GM21423 (cell line): ENCODE results near the gene ZNF568.

Source experiments
- ATAC-seq: cut with Tn5 transposase; IDR thresholded peaks from one replicate; pipeline ENCODE4 v1.9.1; 2021; ENCODE audit warnings: mild to moderate bottlenecking, moderate library complexity; ENCODE audit not compliant: unreplicated experiment

The ZNF568 gene

DNA sequence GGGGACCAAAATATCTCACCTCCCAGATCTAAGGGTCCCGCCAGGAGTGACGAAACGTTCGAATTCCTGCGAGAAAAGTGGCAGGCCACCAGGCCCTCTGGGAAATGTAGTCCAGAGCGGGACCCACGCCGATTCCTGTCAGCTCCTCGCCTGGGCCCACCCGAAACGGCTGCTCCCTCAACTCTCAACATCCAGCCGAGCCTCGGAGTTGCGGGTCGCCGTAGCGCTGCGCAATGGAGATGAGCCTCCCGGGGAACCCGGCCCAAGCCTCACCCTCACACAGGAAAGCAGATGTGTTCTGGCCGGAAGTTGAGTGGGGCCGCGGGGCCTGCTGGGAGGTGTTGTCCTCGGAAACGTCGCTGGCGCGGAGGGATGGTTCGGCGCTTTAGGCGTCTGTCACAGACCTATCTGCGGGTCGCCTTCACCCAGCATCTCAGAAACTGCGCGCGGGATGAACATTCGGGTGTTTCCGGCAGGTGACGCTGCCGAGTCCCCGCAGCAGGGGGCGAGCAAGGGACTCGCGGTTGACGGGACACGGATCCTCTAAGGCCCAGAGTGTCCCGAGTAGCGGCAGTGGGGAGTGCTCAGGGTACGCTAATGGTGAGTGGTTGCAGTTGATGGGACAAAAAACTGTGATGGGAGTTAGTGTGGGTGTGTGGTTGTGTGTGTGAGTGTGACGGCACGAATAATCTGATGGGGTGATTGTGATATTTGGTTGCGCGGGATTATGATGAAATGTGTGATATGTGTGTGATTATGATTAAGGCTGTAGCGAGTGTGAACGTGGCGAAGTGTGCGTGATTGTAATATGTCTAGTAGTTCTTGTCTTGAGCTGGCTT, at the start of gene ZNF568, which contains the start of gene ZNF829:
ZNF568 (plus strand) TSS at position 341 of the 839 bp plus-strand sequence. CDS start 6,439 bp downstream, outside the sequence.
ZNF829 (minus strand) TSS at position 300 of the 839 bp plus-strand sequence. CDS start 1,124 bp downstream, outside the sequence.
- ATAC-seq = peak; percentile 89

DNA sequence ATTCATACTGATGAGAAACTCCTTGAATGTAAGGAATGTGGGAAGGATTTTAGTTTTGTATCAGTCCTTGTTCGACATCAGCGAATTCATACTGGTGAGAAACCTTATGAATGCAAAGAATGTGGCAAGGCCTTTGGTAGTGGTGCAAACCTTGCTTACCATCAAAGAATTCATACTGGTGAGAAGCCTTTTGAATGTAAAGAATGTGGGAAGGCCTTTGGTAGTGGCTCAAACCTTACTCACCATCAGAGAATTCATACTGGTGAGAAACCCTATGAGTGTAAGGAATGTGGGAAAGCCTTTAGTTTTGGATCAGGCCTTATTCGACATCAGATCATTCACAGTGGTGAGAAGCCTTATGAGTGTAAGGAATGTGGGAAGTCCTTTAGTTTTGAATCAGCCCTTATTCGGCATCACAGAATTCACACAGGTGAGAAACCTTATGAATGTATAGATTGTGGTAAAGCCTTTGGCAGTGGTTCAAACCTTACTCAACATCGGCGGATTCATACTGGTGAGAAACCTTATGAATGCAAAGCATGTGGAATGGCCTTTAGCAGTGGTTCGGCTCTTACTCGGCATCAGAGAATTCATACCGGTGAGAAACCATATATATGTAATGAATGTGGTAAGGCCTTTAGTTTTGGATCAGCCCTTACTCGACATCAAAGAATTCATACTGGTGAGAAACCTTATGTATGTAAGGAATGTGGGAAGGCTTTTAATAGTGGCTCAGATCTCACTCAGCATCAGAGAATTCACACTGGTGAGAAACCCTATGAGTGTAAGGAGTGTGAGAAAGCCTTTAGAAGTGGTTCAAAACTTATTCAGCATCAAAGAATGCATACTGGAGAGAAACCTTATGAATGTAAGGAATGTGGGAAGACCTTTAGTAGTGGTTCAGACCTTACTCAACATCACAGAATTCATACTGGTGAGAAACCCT, 38.9 kb upstream of the ZNF568 start:
- ATAC-seq = no peak

DNA sequence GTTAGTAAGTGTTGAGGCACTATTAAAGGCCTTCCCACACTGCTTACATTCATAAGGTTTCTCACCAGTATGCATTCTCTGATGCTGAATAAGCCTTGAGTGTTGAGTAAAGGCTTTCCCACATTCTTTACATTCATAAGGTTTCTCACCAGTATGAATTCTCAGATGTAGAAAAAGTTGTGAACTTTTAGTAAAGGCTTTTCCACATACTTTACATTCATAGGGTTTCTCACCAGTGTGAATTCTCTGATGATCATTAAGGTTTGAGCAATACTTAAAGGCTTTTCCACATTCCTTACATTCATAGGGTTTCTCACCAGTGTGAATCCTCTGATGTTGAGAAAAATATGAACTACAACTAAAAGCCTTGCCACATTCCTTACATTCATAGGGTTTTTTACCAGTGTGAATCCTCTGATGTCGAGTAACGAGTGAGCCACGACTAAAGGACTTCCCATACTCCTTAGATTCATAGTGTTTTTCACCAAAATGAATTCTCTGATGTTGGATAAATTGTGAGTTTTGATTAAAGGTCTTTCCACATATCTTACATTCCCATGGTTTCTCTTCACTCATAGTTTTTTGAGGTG, 24.3 kb upstream of the ZNF568 start:
- ATAC-seq = no peak

DNA sequence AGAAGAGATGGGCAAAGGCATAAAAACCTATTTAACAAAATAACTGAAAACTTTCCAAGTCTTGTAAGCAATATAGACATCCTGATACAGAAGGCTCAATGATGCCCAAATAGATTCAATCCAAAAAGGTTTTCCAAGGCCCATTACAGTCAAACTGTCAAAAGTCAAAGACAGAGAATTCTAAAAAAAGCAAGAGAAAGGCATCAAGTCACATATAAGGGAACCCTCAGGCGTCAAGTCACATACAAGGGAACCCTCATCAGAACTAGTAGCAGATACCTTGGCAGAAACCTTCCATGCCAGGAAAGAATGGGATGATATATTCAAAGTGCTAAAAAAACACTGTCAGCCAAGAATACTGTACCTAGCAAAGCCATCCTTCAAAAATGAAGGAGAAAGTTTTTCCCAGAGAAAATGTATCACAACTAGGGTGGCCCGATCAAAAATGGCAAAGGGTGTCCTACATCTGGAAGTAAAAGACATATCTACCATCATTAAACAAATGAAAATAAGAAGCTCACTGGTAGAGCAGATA, 21.2 kb upstream of the ZNF568 start:
- no peak for ATAC-seq

GRCh38 chr19:36898422-36898821, 17.7 kb upstream of the ZNF568 start:
- no peak for ATAC-seq

DNA sequence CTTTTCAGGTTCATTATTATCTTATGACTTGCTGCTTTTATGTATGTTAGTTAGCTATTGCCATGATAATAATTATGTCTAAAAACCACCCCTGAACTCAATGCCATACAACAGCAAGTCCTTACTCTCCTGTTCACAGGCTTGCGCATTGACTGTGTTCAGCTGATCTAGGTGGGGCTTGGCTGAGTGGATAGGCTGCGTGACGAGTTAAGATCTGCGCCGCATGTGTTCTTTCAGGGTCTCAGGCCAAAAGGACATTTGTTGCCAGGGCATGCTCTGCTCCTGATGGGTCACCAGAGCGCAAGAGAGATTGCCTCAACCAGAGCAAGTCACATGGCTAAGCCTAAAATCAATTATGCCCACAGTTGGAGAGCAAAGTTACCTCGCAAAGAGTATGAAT, 859 bp downstream of the ZNF568 start:
- ATAC-seq = no peak

DNA sequence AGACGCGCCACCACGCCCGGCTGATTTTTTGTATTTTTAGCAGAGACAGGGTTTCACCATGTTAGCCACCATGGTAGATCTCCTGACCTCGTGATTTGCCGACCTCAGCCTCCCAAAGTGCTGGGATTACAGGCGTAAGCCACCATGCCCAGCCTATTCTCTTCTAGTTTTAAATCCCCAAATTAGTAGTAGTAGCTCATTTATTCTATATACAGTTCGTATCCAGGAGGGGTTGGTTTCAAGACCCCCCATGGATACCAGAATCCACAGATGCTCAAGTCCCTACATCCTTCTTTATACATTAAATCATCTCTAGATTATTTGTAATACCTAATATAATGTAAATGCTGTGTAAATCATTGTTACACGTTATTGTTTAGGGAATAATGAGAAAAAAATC, 2.0 kb downstream of the ZNF568 start:
- ATAC-seq = no peak

DNA sequence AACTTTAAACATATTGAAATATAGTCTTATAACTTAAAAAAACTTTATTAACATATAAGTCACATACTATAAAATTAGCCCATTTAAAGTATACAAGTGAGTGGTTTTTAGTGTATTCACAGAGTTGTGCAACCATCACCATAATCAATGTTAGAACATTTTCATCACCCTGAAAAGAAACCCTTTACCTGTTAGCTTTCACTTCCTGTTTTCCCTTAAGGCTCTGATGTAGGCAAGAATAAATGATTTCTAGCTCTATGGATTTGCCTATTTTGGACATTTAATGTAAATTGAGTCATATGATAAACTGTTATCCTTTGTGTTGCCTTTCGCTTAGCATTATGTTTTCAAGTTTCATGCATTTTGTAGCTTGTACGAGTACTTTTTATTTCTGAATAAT, 15.6 kb downstream of the ZNF568 start:
- ATAC-seq = no peak

- ATAC-seq = no peak
Observed at GRCh38 chr19:36939153-36939552, 23.0 kb downstream of the ZNF568 start.

- ATAC-seq = no peak
Observed at GRCh38 chr19:36950335-36951119, 34.4 kb downstream of the ZNF568 start.

- ATAC-seq = no peak
Observed at GRCh38 chr19:36962346-36962745, 46.2 kb downstream of the ZNF568 start.

DNA sequence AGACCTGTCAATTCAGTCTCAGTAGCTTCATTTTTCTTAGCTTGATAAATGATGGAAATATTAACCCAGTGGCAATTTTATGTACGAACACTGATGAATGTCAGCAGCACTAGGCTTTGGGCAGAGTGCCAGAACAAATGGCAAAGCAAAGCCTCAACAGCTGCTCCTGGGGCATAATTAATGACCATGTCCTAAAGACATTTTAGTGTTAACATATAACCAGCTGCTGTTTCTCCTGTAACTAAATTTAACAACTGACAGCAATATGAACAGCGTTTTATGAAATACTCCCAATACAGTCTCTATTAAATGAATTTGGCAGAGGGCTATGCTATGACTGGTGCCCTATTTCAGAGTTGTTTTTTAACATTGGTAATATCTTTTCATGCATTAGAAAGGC, 47.1 kb downstream of the ZNF568 start:
- no peak for ATAC-seq

DNA sequence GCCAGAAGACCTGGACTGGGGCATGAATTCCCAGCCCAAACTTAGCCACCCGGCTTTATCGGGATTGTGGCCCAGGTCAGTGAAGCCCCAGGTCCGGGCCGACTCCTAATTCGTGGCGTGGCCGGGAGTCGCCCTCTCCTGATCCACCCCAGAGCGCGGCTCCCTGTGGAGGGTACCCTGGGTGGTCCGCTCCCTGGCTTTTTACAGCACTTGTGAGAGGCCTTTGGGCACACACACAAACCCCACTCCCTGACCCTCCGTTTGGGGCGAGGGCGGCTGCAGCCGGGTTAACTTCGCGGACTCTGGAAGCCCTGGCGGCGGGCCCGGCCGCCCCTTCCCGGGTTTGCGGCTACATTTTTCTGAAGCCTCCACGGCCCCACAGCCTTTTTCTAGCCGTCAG, 56.4 kb downstream of the ZNF568 start:
- ATAC-seq = no peak

DNA sequence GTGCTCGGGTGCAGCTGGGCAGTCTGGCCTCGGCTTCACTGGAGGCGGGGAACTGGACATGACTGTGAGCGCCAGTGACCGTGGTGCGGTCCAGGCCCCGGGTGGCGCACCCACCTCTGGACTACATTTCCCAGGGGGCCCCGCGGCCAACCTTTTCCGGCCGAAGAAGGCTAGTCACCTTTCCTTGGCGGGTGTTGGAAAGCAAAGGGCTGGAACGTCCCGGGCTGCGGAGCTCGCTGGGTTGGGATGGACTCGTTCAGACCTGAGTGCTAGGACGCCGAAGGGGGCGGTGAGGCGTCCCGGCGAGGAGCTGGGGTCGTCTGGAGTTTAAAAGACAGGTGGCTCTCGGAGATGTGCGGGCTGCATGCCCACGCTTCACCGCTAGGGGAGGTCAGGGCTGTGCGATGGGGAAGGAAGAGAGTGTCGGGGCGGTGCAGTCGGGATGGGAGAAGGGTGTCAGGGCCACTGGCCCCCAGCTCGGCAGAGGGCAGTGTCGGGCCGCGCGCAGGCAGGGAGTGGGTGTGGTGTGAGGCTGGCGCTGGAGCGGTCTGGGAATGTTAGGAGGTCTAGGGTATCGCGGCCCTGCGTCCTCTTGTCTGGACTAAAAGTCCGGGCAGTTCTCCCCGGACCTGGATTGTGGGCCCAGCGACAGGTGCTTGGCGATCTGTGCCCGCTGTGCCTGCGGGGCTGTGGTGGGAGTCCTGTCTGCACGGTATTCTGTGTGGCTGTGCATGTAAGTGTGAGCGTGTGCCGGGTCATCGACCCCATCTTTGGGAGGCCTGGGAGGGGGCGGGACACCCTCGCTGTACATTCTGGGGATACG, 57.1 kb downstream of the ZNF568 start:
- peak; percentile 93 for ATAC-seq

DNA sequence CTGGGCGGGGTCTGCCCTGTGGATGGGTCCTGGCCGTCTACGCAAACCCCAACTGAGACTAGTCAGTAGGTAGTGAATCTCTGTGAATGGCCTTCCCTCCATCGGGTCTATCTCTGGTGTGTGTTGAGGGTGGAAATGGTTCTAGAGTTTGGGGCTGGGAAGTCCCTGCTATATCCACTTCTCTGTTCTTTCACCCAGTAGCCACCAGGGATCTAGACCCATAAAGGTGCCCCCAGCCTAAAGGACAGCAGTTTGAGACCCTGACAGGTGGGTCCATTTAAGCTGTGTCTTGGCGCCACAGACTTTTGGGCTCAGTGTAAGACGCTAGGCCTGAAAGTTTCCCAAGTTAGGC, 57.7 kb downstream of the ZNF568 start:
- no peak for ATAC-seq

DNA sequence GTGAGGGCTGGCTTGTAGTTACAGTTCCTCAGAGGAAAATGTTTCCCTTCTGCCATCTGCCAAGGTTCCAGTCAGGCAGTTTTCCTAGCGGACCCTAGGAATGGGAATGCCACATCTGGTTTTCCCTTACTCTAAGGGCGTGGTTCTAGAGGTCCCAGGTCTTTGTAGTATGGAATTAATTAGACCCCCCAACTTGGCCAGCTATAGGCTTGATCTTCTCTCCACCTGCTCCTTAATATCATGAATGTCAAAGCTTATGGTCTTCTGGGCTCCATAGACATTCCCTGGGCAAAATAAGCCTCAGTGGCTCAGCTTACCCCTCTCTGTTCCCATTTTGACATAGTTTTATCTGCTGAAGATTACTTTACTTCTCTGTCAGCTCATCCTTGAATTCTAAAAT, 70.0 kb downstream of the ZNF568 start:
- no peak for ATAC-seq

GRCh38 chr19:36986601-36987000, 70.5 kb downstream of the ZNF568 start:
- no peak for ATAC-seq

GRCh38 chr19:36987091-36987490, 71.0 kb downstream of the ZNF568 start:
- no peak for ATAC-seq

DNA sequence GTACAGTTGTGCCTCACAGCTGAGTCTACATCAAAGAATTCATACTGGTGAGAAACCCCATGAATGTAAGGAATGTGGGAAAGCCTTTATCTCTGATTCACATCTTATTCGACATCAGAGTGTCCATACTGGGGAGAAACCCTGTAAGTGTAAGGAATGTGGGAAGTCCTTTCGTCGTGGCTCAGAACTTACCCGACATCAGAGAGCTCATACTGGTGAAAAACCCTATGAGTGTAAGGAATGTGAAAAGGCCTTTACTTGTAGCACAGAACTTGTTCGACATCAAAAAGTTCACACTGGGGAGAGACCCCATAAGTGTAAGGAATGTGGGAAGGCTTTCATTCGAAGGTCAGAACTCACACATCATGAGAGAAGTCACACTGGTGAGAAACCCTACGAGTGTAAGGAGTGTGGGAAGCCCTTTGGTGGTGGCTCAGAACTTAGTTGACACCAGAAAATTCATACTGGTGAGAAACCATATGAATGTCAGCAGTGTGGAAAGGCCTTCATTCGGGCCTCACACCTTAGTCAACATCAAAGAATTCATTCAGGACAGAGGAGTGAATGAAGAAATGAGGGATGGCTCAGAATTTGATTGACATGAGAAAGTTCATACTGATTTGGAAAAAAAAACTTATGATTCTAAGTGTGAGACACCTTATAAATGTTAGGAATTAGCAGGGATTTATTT, 81.2 kb downstream of the ZNF568 start:
- ATAC-seq = no peak
